Muscle layer of duodenum (tissue), 2 donors: ENCODE results near the gene NEDD4L.

Experiments
- H3K27ac ChIP-seq: one replicate; pipeline ENCODE4 v1.7.0; 2013; ENCODE audit warnings: mild to moderate bottlenecking, low read length
- H3K27me3 ChIP-seq: one replicate; pipeline ENCODE4 v1.7.0; 2013; ENCODE audit warnings: low read depth, mild to moderate bottlenecking, control low read depth, low read length
- H3K36me3 ChIP-seq, 2 donors: one replicate each; pipeline ENCODE4 v1.7.0; 2013; ENCODE audit warnings: low read length in 2 of 2, control low read depth in 1 of 2, mild to moderate bottlenecking in 1 of 2; ENCODE audit not compliant: insufficient read depth in 2 of 2, control insufficient read depth in 1 of 2
- H3K4me1 ChIP-seq, 2 donors: one replicate each; pipeline ENCODE4 v1.7.0; 2013; ENCODE audit warnings: low read length in 2 of 2, mild to moderate bottlenecking in 2 of 2, control low read depth in 1 of 2, moderate library complexity in 1 of 2; ENCODE audit not compliant: insufficient read depth in 2 of 2, control insufficient read depth in 1 of 2
- H3K4me3 ChIP-seq, 2 donors: one replicate each; pipeline ENCODE4 v1.7.0; 2013; ENCODE audit warnings: low read length in 2 of 2, low read depth in 1 of 2, mild to moderate bottlenecking in 1 of 2
- H3K9me3 ChIP-seq, 2 donors: one replicate each; pipeline ENCODE4 v1.7.0; 2013; ENCODE audit warnings: low read length in 2 of 2, control low read depth in 1 of 2, mild to moderate bottlenecking in 1 of 2; ENCODE audit not compliant: control insufficient read depth in 1 of 2
- donor health status: healthy.

NEDD4L gene

GRCh38 chr18:58412844-58413666, 369.0 kb downstream of the NEDD4L start:
- Histone ChIP-seq H3K4me3 (no peak overlapping the region), H3K27me3 (no peaks in the 10 kb centered on the region), H3K4me1 (peaks cover 0 to 12% of the 10 kb centered on the region in 2 donors), H3K9me3 (no peaks in the 10 kb centered on the region), H3K36me3 (no peaks in the 10 kb centered on the region), H3K27ac (no peak overlapping the region)

- H3K4me3 ChIP-seq, result no peak overlapping the region
- H3K36me3 ChIP-seq, result no peaks in the 10 kb centered on the region
- no peaks in the 10 kb centered on the region for H3K9me3 ChIP-seq
- H3K27ac ChIP-seq, result no peak overlapping the region
- no peaks in the 10 kb centered on the region for H3K27me3 ChIP-seq
- peaks cover 0 to 12% of the 10 kb centered on the region in 2 donors for H3K4me1 ChIP-seq
These were observed 369.9 kb downstream of the NEDD4L start for GRCh38 chr18:58413667-58414628.

GRCh38 chr18:58416014-58416703, 372.1 kb downstream of the NEDD4L start:
- Histone ChIP-seq H3K36me3 (no peaks in the 10 kb centered on the region), H3K9me3 (no peaks in the 10 kb centered on the region), H3K4me3 (no peak overlapping the region), H3K27me3 (no peaks in the 10 kb centered on the region), H3K27ac (no peak overlapping the region), H3K4me1 (peaks cover 0 to 12% of the 10 kb centered on the region in 2 donors)

- no peaks in the 10 kb centered on the region for H3K9me3 ChIP-seq
- H3K36me3 ChIP-seq, result no peaks in the 10 kb centered on the region
- H3K27me3 ChIP-seq, result no peaks in the 10 kb centered on the region
- H3K4me1 ChIP-seq, result peaks cover 0 to 12% of the 10 kb centered on the region in 2 donors
- no peak overlapping the region for H3K27ac ChIP-seq
- H3K4me3 ChIP-seq, result no peak overlapping the region
These were observed 373.0 kb downstream of the NEDD4L start for GRCh38 chr18:58416704-58417683.

GRCh38 chr18:58417752-58418151, 373.7 kb downstream of the NEDD4L start:
- H3K4me1 ChIP-seq, result peaks cover 0 to 12% of the 10 kb centered on the region in 2 donors
- no peak overlapping the region for H3K27ac ChIP-seq
- no peaks in the 10 kb centered on the region for H3K9me3 ChIP-seq
- no peaks in the 10 kb centered on the region for H3K27me3 ChIP-seq
- no peaks in the 10 kb centered on the region for H3K36me3 ChIP-seq
- no peak overlapping the region for H3K4me3 ChIP-seq

- Histone ChIP-seq H3K4me3 (no peak overlapping the region), H3K4me1 (peaks cover 0 to 12% of the 10 kb centered on the region in 2 donors), H3K9me3 (no peaks in the 10 kb centered on the region), H3K27ac (no peak overlapping the region), H3K27me3 (no peaks in the 10 kb centered on the region), H3K36me3 (no peaks in the 10 kb centered on the region)
These were observed 374.3 kb downstream of the NEDD4L start for GRCh38 chr18:58418361-58418760.

GRCh38 chr18:58419587-58420199, 375.7 kb downstream of the NEDD4L start:
- H3K27me3 ChIP-seq, result no peaks in the 10 kb centered on the region
- H3K27ac ChIP-seq, result no peak overlapping the region
- H3K4me1 ChIP-seq, result peaks cover 0 to 12% of the 10 kb centered on the region in 2 donors
- H3K4me3 ChIP-seq, result no peak overlapping the region
- no peaks in the 10 kb centered on the region for H3K36me3 ChIP-seq
- H3K9me3 ChIP-seq, result no peaks in the 10 kb centered on the region

- no peaks in the 10 kb centered on the region for H3K9me3 ChIP-seq
- H3K4me3 ChIP-seq, result no peak overlapping the region
- H3K27ac ChIP-seq, result no peak overlapping the region
- H3K4me1 ChIP-seq, result no peaks in the 10 kb centered on the region
- H3K27me3 ChIP-seq, result no peaks in the 10 kb centered on the region
- H3K36me3 ChIP-seq, result no peaks in the 10 kb centered on the region
These were observed 382.6 kb downstream of the NEDD4L start for GRCh38 chr18:58426611-58427010.

- no peaks in the 10 kb centered on the region for H3K36me3 ChIP-seq
- no peaks in the 10 kb centered on the region for H3K9me3 ChIP-seq
- H3K4me3 ChIP-seq, result no peak overlapping the region
- H3K27ac ChIP-seq, result no peak overlapping the region
- H3K27me3 ChIP-seq, result no peaks in the 10 kb centered on the region
- no peaks in the 10 kb centered on the region for H3K4me1 ChIP-seq
These were observed 383.3 kb downstream of the NEDD4L start for GRCh38 chr18:58427321-58427720.

GRCh38 chr18:58429442-58429841, 385.4 kb downstream of the NEDD4L start:
- H3K36me3 ChIP-seq, result no peaks in the 10 kb centered on the region
- no peak overlapping the region for H3K27ac ChIP-seq
- no peak overlapping the region for H3K4me3 ChIP-seq
- no peaks in the 10 kb centered on the region for H3K4me1 ChIP-seq
- H3K9me3 ChIP-seq, result no peaks in the 10 kb centered on the region
- H3K27me3 ChIP-seq, result no peaks in the 10 kb centered on the region
